VCaP (cell line): ENCODE results near the gene DNAJC6.
A peak's percentile ranks its signal among the peaks of the same experiment; 100 is the strongest.

Experiments used
- H3K27ac ChIP-seq: fragments of 450-650 bp; 2 replicates; pipeline ENCODE4 v1.5.1; 2017
- CTCF ChIP-seq: fragments of 450-650 bp; conservative IDR thresholded peaks from 2 replicates; pipeline ENCODE4 v1.5.1; 2017; ENCODE audit warnings: mild to moderate bottlenecking, moderate library complexity

DNAJC6 gene

GRCh38 chr1:65308781-65309303, 501 bp upstream of the DNAJC6 start:
- peak overlapping the region; percentile 89 for H3K27ac ChIP-seq
- TF ChIP-seq CTCF: no peak

GRCh38 chr1:65310078-65310587, 790 bp downstream of the DNAJC6 start:
- no peak for TF ChIP-seq CTCF
- peak overlapping the region; percentile 89 for H3K27ac ChIP-seq

GRCh38 chr1:65311760-65312159, 2.4 kb downstream of the DNAJC6 start:
- no peak overlapping the region for H3K27ac ChIP-seq
- TF ChIP-seq CTCF: 0 out of 2 replicates have a peak, but pooled peaks have one; percentile 11

- TF ChIP-seq CTCF: no peak
- H3K27ac ChIP-seq: no peak overlapping the region
Observed at GRCh38 chr1:65316233-65316632, 6.9 kb downstream of the DNAJC6 start.

- no peak overlapping the region for H3K27ac ChIP-seq
- no peak for TF ChIP-seq CTCF
Observed at GRCh38 chr1:65317866-65318653, 8.7 kb downstream of the DNAJC6 start.

- H3K27ac ChIP-seq: no peak overlapping the region
- no peak for TF ChIP-seq CTCF
Observed at GRCh38 chr1:65319141-65319540, 9.8 kb downstream of the DNAJC6 start.

- TF ChIP-seq CTCF: no peak
Observed at GRCh38 chr1:65319754-65320153, 10.4 kb downstream of the DNAJC6 start.

More at GRCh38 chr1:65319754-65320153, 10.4 kb downstream of the DNAJC6 start:
- H3K27ac ChIP-seq: no peak overlapping the region
